Lower leg skin (tissue), 3 donors: ENCODE measurements around the gene PNMA8C.

ENCODE experiments used
- CTCF ChIP-seq, 3 donors: fragments of 450-650 bp; IDR thresholded peaks; one replicate each; pipeline ENCODE4 v1.5.1; 2016; ENCODE audit warnings: antibody characterized with exemption in 3 of 3, mild to moderate bottlenecking in 3 of 3, moderate library complexity in 2 of 3
- POLR2A ChIP-seq, 2 donors: fragments of 450-650 bp; IDR thresholded peaks; one replicate each; pipeline ENCODE4 v1.6.1; 2016 to 2017; ENCODE audit warnings: antibody characterized with exemption in 2 of 2, mild to moderate bottlenecking in 1 of 2, moderate library complexity in 1 of 2

DNA sequence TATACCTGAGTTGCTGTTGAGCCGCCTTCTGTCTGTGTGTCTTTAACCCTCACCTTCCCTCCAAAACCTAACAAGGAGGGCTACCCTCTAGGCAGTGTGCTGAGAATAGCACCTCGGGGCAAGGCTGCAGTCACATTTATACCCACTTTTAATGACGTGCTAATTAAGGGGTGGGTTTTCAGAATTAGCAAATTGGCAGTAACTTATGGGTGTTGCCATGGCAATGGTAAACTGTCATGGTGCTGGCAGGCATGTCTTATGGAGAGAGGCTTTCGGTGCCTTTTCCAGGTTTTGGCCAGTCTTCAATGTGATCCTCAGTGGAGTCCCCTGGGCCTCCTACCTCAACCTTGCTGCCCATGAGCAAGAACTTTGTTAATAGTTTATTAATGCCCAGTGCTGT, 43.9 kb upstream of the PNMA8C start:
- no peak for TF ChIP-seq CTCF (IDR thresholded peaks at IDR 0.05)
- no peak for TF ChIP-seq POLR2A (IDR thresholded peaks at IDR 0.05)
